A172 (cell line): ENCODE data around the gene CLDND1. TPM values are rescaled to one million over a fixed set of nuclear protein-coding genes. Genes with fewer than 3 reads are reported as not detected.
A peak's percentile ranks its signal among the peaks of the same experiment; 100 is the strongest.
"Not testable (repeated sequence)": the region's sequence is repeated elsewhere in the genome, so short reads cannot be mapped to it uniquely, and the experiment has no call there.

Experiments
- DNase-seq: peaks from one replicate; pipeline ENCODE4 v3.0.0-alpha.2; 2015; ENCODE audit warnings: low spot score
- total RNA-seq: library from RNA; depleted of rRNA; stranded (reverse); fragments of >200 nt; shearing (Covaris generic); gene quantifications from 2 replicates; pipeline ENCODE4 v1.2.3, GENCODE V29; 2014; rRNA removed

Gene CLDND1
- total RNA-seq: 140 and 166 TPM in 2 replicates

GRCh38 chr3:98522544-98523281 lies at the start of gene CLDND1:
Gene CLDND1 (minus strand): TSS chr3:98522902. CDS start chr3:98521424, 1,478 bp downstream.
- peak; percentile 94 for DNase-seq

DNA sequence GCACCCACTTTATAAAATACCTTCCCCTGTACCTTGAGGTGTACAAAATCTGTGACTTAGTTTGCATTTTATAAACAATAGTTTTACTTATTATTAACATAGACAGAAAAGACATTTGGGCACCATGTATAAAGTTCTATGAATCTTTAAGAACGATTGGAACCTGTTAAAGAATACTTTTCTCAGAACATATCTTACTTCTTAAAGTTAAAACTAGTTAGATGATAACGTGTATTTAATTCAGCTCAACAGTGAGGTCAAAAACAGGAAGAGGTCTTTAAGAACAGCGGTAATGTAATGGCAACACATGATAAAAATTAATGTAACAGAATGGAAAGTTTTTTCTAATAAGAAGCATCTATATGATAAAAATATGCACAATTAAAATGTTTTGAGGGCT lies 45.7 kb upstream of the CLDND1 start:
- no peak for DNase-seq

DNA sequence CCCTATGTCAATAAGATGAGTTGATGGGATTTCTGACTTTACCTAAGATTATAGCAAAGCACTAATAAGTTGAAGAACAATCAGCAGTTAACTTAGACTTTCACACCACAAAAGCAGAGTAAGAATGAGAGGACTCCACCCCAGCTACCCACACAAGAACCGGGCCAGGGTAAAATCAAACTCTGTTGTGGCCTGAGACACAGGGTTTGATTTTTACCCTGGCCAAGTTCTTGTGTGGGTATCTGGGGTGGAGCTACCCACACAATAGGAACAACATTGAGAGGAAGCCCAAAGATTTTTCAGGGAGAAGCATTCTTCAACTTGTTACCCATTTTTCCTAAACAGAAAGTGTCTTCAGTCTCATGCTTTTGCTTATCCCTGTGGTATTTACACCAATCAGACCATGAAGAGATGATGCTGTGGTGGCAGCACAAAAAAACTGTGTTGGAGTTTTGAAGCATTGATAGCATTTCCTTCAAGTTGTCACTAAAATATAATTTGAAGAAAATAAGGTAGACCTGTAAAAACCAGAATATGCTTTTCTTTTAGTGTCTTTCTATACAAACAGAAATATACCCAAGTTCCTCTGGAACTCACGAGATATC lies 45.1 kb upstream of the CLDND1 start:
- no peak for DNase-seq

- DNase-seq: no peak
These were observed 43.1 kb upstream of the CLDND1 start for GRCh38 chr3:98565843-98566242.

DNA sequence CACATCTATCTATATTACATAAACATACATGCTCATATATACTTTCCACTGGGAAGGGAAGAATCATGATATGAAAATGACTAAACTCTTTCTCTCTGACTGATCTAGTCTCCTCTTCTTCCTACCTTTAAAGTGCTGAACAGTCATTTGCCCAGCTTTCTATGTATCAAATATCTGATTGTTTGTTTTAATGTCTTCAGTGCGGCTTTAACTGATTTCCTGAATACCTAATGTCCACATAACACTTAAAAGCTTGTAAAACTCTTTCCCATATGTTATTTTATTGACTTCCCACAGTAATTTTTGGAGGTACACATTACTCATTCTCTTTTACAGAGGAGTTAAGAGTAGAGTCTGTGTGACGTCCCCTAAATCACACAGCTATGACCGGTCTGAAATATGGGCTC lies 42.5 kb upstream of the CLDND1 start:
- peak; percentile 45 for DNase-seq

GRCh38 chr3:98564282-98565005 lies 41.7 kb upstream of the CLDND1 start:
- no peak for DNase-seq

DNA sequence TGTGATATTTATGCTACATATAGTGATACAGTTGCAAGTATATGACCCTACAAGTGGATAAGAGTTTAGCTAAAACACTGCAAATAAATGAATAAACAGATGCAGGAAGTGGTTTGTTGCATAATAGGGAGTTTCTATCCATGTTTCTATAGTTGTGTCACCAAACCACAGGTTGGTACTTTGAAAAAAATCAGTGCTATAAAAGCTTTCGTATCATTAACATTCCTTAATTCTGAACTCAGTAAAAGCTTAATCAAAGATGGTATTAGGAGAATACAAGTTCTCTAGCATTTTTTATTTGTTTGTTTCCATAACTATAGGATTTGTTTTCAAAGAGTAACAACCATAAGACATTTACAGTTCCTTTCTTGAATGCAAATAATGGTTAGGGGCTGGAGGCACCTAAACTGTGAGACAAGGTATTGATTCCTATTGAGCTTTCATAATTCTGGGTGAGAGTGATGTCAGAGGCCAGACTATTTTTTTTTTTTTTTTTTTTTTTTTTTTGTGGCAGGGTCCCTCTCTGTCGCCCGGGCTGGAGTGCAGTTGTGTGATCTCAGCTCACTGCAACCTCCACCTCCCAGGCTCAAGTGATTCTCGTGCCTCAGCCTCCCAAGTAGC lies 41.1 kb upstream of the CLDND1 start:
- peak; percentile 88 for DNase-seq

GRCh38 chr3:98561727-98562521 lies 39.2 kb upstream of the CLDND1 start:
- DNase-seq: peak; percentile 47

DNA sequence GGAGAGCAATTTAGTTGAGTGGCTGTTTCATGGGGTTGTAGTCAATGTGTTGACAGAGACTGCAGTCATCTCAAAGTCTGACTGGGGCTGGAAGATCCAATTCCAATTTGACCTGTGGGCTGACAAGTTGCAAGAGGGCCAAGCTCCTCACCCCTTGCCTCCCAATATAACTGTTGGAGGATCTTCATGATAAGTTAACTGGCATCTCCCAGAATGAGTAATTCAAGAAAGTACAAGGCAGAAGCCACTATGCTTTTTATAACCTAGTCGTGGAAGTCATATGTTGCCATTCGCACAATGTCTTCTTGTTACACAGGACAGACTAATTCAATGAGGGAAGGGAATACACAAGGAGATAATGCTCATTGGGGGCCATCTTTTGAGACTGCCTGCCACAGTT lies 38.2 kb upstream of the CLDND1 start:
- no peak for DNase-seq

DNA sequence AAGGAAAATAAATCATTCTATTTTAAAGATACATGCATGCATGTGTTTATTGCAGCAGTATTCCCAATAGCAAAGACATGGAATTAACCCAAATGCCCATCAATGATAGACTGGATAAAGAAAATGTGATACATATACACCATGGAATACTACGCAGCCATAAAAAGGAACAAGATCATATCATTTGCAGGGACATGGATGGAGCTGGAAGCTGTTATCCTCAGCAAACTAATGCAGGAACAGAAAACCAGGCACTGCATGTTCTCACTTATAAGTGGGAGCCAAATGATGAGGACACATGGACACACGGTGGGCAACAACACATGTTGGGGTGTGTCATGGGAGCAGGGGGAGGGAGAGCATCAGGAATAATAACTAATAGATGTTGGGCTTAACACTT lies 37.1 kb upstream of the CLDND1 start:
- DNase-seq: not testable (repeated sequence)

DNA sequence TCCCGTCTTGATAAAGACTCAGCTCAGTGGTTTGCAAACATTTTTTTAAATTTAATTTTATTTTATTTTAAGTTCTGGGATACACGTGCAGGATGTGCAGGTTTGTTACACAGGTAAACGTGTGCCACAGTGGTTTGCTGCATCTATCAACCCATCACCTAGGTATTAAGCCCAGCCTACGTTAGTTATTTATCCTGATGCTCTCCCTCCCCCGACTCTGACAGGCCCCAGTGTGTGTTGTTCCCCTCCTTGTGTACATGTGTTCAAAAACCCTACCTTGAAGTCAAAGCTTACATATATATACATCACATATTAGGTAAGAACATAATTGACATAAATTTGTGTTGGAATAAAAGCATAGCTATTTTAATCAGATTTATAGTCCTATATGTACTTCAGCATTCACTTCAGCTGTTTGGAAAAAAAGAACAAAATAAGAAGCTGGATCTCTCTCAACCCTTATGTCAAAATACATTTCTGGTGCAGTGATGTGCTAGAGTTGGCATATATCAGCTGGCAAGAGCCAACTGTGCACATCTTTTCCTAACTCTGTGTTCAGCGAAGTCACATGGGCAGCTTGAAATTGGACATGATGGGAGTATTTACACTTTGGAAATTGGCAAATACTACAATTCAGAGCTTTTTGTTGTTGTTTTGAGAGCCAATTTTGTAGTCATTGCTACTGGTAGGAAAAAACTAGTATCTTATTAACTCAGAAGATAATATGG lies 35.6 kb upstream of the CLDND1 start:
- DNase-seq: no peak

DNA sequence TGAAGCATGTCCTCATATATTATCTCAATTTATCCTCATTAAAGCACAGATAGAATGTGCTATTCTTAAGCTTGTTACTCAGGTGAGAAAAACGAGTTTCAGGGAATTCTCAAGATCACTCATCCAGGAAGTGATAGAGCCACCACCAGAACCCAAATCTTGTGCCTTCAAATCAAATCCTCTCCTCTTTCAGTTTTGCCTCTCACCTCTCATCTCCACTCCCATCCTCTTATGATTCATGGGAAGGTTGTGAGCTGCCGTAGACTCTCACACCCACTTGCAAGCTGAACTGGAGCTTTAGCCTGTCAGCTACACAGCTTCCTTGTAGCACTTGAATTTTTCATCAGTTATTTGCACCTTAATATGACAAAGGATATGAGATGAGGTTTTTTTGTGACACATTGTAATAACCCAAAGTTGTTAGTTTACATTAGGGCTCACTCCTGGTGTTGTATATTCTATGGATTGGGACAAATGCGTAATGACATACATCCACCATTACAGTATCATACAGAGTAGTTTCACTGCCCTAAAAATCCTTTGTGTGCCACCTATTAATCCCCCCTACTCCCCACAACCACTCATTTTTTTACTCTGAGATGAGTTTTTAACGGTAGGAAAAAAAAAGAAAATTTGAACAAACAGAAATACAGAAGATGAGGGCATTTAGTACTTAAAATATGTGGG lies 34.8 kb upstream of the CLDND1 start:
- DNase-seq: no peak

DNA sequence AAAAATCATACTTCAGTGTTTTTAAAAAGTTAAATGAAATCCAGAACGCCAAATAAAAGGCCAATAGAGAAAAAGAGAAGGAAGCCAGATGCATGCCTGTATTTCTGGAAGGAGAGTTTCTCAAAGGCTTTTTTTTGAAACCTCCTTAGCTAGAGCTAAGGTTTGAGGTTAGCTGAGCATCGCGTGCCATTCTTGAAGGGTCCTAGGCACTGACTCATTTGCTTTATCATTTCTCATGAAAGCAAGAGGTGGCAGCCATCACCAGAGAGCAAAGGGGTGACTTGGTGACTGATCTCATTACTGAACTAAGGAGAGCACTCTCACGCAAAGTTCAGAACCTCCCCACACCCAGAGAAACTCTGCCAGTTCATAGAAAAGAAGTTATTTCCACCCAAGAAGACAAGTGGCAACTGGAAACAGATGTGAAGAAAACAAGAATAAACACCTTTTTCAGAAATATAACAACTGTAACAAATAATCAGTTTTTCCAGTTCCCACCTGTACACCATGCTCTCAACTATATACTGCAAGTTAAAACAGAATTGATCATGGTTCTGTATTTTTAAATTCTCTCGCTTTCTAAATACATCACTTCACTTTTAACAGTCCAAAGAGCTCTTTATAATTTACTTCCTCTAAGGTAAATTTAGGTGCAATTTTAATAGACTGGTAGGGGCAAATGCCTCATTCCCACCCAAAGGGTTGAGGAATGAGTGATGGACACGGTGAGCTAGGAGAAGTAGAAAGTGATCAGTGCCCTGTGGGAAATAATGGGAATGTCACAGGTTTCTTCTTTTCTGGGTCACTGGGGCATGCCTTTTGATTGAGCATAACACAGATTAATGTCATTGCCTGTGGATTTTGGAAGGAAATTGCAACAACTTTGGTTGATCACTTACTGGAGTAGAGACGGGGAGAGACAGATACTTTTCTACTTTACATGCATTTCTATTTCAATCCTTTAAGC lies 33.7 kb upstream of the CLDND1 start:
- DNase-seq: no peak

- no peak for DNase-seq
These were observed 32.3 kb upstream of the CLDND1 start for GRCh38 chr3:98555025-98555379.

GRCh38 chr3:98554580-98554979 lies 31.9 kb upstream of the CLDND1 start:
- no peak for DNase-seq

DNA sequence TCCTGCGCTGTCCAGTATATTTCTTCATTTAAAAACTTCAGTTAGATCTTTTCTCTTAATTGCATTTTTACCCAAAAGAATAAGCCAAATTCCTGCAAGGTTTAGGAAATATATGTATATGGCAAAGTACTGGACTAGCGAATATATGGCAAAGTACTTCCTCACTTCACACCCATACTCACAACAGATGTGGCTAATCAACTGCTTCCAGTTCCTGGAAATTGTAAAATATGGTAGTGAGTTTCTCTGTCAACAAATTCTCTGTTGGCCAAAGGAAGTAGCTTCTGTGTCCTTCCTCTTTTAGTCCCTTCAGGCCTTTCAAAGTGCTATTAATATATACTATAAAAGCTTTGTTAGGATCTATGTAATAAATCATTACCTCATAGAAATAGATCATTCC lies 31.1 kb upstream of the CLDND1 start:
- no peak for DNase-seq

GRCh38 chr3:98553021-98553563 lies 30.4 kb upstream of the CLDND1 start:
- no peak for DNase-seq

DNA sequence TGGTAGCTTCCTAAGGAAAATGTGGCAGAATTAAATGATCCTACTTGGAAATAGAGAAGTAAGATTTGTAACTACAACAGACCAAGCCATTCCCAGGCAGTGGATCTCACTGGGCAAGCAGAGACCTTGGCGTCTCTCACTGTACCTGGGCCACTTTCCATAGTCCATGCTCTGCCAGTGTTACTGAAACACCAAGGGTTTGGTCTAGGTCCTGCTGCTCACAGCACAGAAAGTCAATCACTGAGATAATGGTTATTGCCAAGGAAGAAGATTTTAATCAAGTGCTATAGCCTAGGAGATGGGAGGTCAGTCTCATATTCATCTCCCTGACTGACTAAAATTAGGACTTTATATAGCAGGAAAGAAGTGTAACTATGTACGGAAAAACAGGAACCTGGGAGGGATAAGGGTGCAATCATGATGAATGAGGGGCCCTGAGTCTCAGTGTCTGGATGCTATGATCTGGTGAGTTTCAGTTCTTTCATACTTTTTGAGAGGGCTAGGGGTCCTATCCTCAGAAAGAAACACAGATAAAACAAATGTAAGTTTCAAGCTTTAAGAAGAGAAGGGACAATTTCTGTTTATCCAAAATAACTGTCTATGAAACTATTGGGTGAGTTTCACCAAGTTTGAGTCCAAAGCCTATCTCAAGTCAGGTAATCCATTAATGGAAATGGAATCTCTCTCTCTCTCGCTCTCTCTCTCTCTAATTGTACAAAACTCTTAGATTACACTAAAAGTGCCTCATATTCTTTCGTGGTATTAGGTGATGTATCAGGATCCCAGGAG lies 29.7 kb upstream of the CLDND1 start:
- DNase-seq: no peak
